H7 (cell line): ENCODE measurements around the gene EXOC7. TPM values are rescaled to one million over a fixed set of nuclear protein-coding genes. Genes with fewer than 3 reads are reported as not detected.

Experiments
- DNase-seq: peaks from one replicate; pipeline ENCODE4 v3.0.0; 2012
- H3K27me3 ChIP-seq: 2 replicates; pipeline ENCODE4 v1.6.0; 2011; ENCODE audit warnings: mild to moderate bottlenecking, low read length; ENCODE audit not compliant: control insufficient read depth, insufficient read depth
- H3K36me3 ChIP-seq: replicated peaks from 2 replicates; pipeline ENCODE4 v1.5.1; 2011; ENCODE audit warnings: low read length; ENCODE audit not compliant: control insufficient read depth, insufficient read depth
- H3K4me3 ChIP-seq: 2 replicates; pipeline ENCODE4 v1.5.1; 2011; ENCODE audit warnings: low read depth, mild to moderate bottlenecking, control low read depth, low read length, moderate library complexity; ENCODE audit not compliant: insufficient read depth
- total RNA-seq: library from RNA; depleted of rRNA; stranded (reverse); fragments of >200 nt; shearing (Covaris generic); gene quantifications from 2 replicates; pipeline ENCODE4 v1.2.3, GENCODE V29; 2014

The EXOC7 gene
- total RNA-seq, 1 experiment from 2014 or later, result 87.7 TPM

GRCh38 chr17:76132574-76133338, 29.2 kb upstream of the EXOC7 start:
- Histone ChIP-seq H3K4me3 (peak overlapping the region; percentile 5; the same call in 1 of the 2 replicates), H3K36me3 (no peaks in the 10 kb centered on the region), H3K27me3 (peaks cover 50% of the 10 kb centered on the region)
- DNase-seq, result peak; percentile 91

GRCh38 chr17:76131692-76132573, 28.3 kb upstream of the EXOC7 start:
- peak; percentile 66 for DNase-seq
- Histone ChIP-seq H3K27me3 (peaks cover 42% of the 10 kb centered on the region), H3K36me3 (no peaks in the 10 kb centered on the region), H3K4me3 (peak overlapping the region; percentile 16; the same call in 1 of the 2 replicates)

GRCh38 chr17:76131051-76131691, 27.6 kb upstream of the EXOC7 start:
- Histone ChIP-seq H3K27me3 (peaks cover 35% of the 10 kb centered on the region), H3K36me3 (no peaks in the 10 kb centered on the region), H3K4me3 (peak overlapping the region; percentile 1; the same call in 1 of the 2 replicates)
- peak; percentile 72 for DNase-seq

- no peak for DNase-seq
- Histone ChIP-seq H3K36me3 (no peaks in the 10 kb centered on the region), H3K4me3 (no peak overlapping the region; the same call in 1 of the 2 replicates), H3K27me3 (peaks cover 28% of the 10 kb centered on the region)
Measured at GRCh38 chr17:76130473-76130872, 26.9 kb upstream of the EXOC7 start.

GRCh38 chr17:76125922-76126321, 22.3 kb upstream of the EXOC7 start:
- Histone ChIP-seq H3K27me3 (peaks cover 12% of the 10 kb centered on the region), H3K4me3 (no peak overlapping the region), H3K36me3 (no peaks in the 10 kb centered on the region)
- DNase-seq, result peak; percentile 4

- Histone ChIP-seq H3K4me3 (no peak overlapping the region), H3K27me3 (peaks cover 6% of the 10 kb centered on the region), H3K36me3 (no peaks in the 10 kb centered on the region)
- no peak for DNase-seq
Measured at GRCh38 chr17:76125391-76125675, 21.7 kb upstream of the EXOC7 start.

- peak; percentile 89 for DNase-seq
- peaks cover 2% of the 10 kb centered on the region; the same call in 1 of the 2 replicates for H3K27me3 ChIP-seq
- H3K36me3 ChIP-seq, result no peaks in the 10 kb centered on the region
- no peak overlapping the region for H3K4me3 ChIP-seq
Measured at GRCh38 chr17:76124582-76125390, 21.2 kb upstream of the EXOC7 start.

- no peak overlapping the region for H3K4me3 ChIP-seq
- no peaks in the 10 kb centered on the region for H3K36me3 ChIP-seq
- DNase-seq, result peak; percentile 35
- H3K27me3 ChIP-seq, result peaks cover 2% of the 10 kb centered on the region; the same call in 1 of the 2 replicates
Measured at GRCh38 chr17:76123749-76124581, 20.4 kb upstream of the EXOC7 start.

GRCh38 chr17:76123191-76123499, 19.6 kb upstream of the EXOC7 start:
- no peak for DNase-seq
- Histone ChIP-seq H3K36me3 (no peaks in the 10 kb centered on the region), H3K27me3 (peaks cover 2% of the 10 kb centered on the region; the same call in 1 of the 2 replicates), H3K4me3 (no peak overlapping the region)

GRCh38 chr17:76122431-76123190, 19.0 kb upstream of the EXOC7 start:
- Histone ChIP-seq H3K4me3 (peak overlapping the region; percentile 35; the same call in 1 of the 2 replicates), H3K36me3 (no peaks in the 10 kb centered on the region), H3K27me3 (peaks cover 2% of the 10 kb centered on the region; the same call in 1 of the 2 replicates)
- peak; percentile 71 for DNase-seq

- Histone ChIP-seq H3K27me3 (peaks cover 2% of the 10 kb centered on the region; the same call in 1 of the 2 replicates), H3K4me3 (peak overlapping the region; percentile 35; the same call in 1 of the 2 replicates), H3K36me3 (no peaks in the 10 kb centered on the region)
- peak; percentile 91 for DNase-seq
Measured at GRCh38 chr17:76121932-76122430, 18.4 kb upstream of the EXOC7 start.

GRCh38 chr17:76120658-76121008, 17.0 kb upstream of the EXOC7 start:
- Histone ChIP-seq H3K4me3 (no peak overlapping the region), H3K36me3 (no peaks in the 10 kb centered on the region)
- no peak for DNase-seq

More at GRCh38 chr17:76120658-76121008, 17.0 kb upstream of the EXOC7 start:
- peaks cover 2% of the 10 kb centered on the region; the same call in 1 of the 2 replicates for H3K27me3 ChIP-seq
